GM12892 (cell line): ENCODE data around the gene MEOX2.

Source experiments
- DNase-seq: peaks from one replicate; pipeline ENCODE4 v3.0.0; 2011; ENCODE audit not compliant: insufficient read length
- FAIRE-seq: peaks from 2 replicates; lab custom pipeline; 2011; peaks lifted over from hg19 to GRCh38; lab: Jason Lieb, UNC
- POLR2A ChIP-seq: IDR thresholded peaks from 2 replicates; pipeline ENCODE4 v1.6.1; 2011; ENCODE audit warnings: low read depth, low read length, control low read depth
- POLR2AphosphoS5 ChIP-seq: IDR thresholded peaks from 2 replicates; pipeline ENCODE4 v1.6.1; 2011; ENCODE audit warnings: low read depth, low read length, control low read depth
- TAF1 ChIP-seq: IDR thresholded peaks from 2 replicates; pipeline ENCODE4 v1.6.1; 2011; ENCODE audit warnings: low read depth, mild to moderate bottlenecking, control low read depth, low read length, borderline replicate concordance

Gene MEOX2

GRCh38 chr7:15679306-15679705 lies 7.2 kb downstream of the MEOX2 start:
- TF ChIP-seq POLR2A, result no peak
- no peak for TF ChIP-seq TAF1
- TF ChIP-seq POLR2AphosphoS5, result no peak
- no peak for DNase-seq
- no peak for FAIRE-seq

GRCh38 chr7:15678653-15679052 lies 7.8 kb downstream of the MEOX2 start:
- DNase-seq, result no peak
- FAIRE-seq, result no peak
- TF ChIP-seq POLR2AphosphoS5, result no peak
- no peak for TF ChIP-seq TAF1
- no peak for TF ChIP-seq POLR2A

GRCh38 chr7:15675379-15675778 lies 11.1 kb downstream of the MEOX2 start:
- no peak for TF ChIP-seq POLR2AphosphoS5
- no peak for TF ChIP-seq TAF1
- no peak for TF ChIP-seq POLR2A
- DNase-seq (no peak), FAIRE-seq (no peak)

- TF ChIP-seq POLR2AphosphoS5 (no peak), TAF1 (no peak), POLR2A (no peak)
- FAIRE-seq, result no peak
- no peak for DNase-seq
Observed at GRCh38 chr7:15674586-15674985, 11.9 kb downstream of the MEOX2 start.

GRCh38 chr7:15669443-15670090 lies 16.9 kb downstream of the MEOX2 start:
- TF ChIP-seq POLR2A, result no peak
- TF ChIP-seq TAF1, result no peak
- TF ChIP-seq POLR2AphosphoS5, result no peak
- no peak for DNase-seq
- no peak for FAIRE-seq

GRCh38 chr7:15667991-15668390 lies 18.5 kb downstream of the MEOX2 start:
- TF ChIP-seq POLR2AphosphoS5 (no peak), TAF1 (no peak), POLR2A (no peak)
- FAIRE-seq, result no peak
- no peak for DNase-seq

- no peak for FAIRE-seq
- no peak for DNase-seq
- TF ChIP-seq POLR2AphosphoS5, result no peak
- TF ChIP-seq POLR2A, result no peak
- TF ChIP-seq TAF1, result no peak
Observed at GRCh38 chr7:15662451-15662850, 24.0 kb downstream of the MEOX2 start.

GRCh38 chr7:15658247-15658646 lies 28.2 kb downstream of the MEOX2 start:
- DNase-seq, result no peak
- TF ChIP-seq POLR2A, result no peak
- no peak for TF ChIP-seq TAF1
- no peak for FAIRE-seq

- FAIRE-seq (no peak), DNase-seq (no peak)
- TF ChIP-seq POLR2A (no peak), TAF1 (no peak), POLR2AphosphoS5 (no peak)
Observed at GRCh38 chr7:15652776-15653290, 33.6 kb downstream of the MEOX2 start.

GRCh38 chr7:15651693-15652092 lies 34.8 kb downstream of the MEOX2 start:
- TF ChIP-seq POLR2A (no peak), POLR2AphosphoS5 (no peak), TAF1 (no peak)
- no peak for FAIRE-seq
- DNase-seq, result no peak

GRCh38 chr7:15650787-15651186 lies 35.7 kb downstream of the MEOX2 start:
- no peak for FAIRE-seq
- no peak for DNase-seq

GRCh38 chr7:15648461-15648961 lies 38.0 kb downstream of the MEOX2 start:
- FAIRE-seq, result no peak
- no peak for TF ChIP-seq TAF1
- no peak for TF ChIP-seq POLR2AphosphoS5
- no peak for DNase-seq

More at GRCh38 chr7:15650787-15651186, 35.7 kb downstream of the MEOX2 start:
- TF ChIP-seq POLR2AphosphoS5, result no peak
- TF ChIP-seq TAF1, result no peak
